HG02870 (cell line): ENCODE data around the gene CWC27.
"Not testable (repeated sequence)": the region's sequence is repeated elsewhere in the genome, so short reads cannot be mapped to it uniquely, and the experiment has no call there.

Source experiments
- ATAC-seq: cut with Tn5 transposase; IDR thresholded peaks from one replicate; pipeline ENCODE4 v1.9.1; 2021; ENCODE audit warnings: mild to moderate bottlenecking, moderate library complexity; ENCODE audit not compliant: unreplicated experiment

Gene CWC27

DNA sequence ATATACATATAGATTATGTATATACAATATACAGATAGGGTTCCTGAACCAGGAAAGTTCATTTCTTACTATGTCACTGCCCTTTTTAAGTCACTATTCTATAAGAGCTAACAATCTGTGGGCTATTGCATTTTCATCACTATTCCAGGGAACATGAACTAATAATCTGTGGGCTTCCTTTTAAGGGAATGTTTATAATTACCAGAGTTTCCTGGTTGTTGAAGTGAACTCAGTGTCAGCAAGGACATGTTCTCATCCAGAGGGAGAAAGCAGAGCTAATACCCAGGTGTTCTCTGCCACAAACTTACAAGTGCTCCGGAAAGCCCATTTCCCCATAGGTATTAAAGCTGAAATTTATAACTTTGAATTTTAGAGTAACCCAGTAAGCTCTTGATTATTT lies 69.6 kb downstream of the CWC27 start:
- no peak for ATAC-seq

DNA sequence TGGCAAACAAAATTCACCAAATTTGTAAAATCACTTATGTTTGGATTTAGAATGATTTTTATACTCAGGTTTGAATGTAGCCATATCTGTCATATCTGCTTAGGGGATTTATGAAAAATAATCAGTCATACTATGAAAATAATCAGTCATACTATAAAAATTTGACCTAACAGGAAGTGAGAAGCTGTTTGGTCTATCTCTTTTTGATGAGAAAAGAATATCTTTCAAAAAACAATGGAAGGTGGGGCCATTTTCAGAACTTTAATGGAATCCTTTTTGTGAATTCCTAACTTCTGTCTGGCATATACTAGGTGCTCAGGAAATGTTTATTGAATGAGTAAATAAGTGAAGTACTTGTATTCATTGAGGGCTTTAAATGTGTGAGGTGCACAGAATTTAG lies 70.1 kb downstream of the CWC27 start:
- no peak for ATAC-seq

DNA sequence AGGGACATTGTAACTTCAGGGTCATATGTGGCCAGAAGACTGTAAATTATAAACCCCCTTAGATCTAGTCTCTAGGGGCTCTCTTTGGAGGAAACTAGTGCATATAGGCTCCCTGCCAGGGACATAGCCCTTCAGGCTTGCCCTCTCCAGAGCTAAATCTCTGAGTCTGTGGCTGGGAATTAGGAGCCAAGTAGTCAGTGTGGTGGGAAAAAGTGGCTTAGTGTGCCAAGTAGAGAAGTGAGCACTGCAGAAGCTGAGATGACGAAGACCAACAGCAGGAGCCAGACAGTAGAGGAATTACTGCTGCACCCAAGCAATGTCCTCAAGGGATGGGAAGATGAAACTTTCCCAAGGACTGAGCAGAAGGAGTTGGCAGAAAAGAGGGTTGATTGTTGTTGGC lies 71.2 kb downstream of the CWC27 start:
- ATAC-seq = no peak

GRCh38 chr5:64840958-64841357 lies 72.2 kb downstream of the CWC27 start:
- ATAC-seq = no peak

DNA sequence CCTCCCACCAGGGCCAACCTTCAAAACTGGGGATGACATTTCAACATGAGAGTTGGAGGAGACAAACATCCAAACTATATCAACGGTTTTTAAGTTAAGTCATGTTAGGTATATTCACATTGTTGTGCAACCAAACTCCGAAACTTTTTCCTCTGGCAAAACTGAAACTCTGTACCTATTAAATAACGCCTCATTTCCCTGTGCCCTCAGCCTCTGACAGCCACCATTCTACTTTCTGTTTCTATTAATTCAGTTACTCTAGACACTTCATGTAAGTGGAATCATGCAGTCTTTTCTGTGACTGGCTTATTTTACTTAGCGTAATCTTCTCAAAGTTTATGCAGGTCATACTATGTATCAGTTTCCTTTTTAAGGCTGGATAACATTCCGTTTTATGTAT lies 85.0 kb downstream of the CWC27 start:
- ATAC-seq = no peak

- ATAC-seq = no peak
Observed at GRCh38 chr5:64854855-64855254, 86.1 kb downstream of the CWC27 start.

DNA sequence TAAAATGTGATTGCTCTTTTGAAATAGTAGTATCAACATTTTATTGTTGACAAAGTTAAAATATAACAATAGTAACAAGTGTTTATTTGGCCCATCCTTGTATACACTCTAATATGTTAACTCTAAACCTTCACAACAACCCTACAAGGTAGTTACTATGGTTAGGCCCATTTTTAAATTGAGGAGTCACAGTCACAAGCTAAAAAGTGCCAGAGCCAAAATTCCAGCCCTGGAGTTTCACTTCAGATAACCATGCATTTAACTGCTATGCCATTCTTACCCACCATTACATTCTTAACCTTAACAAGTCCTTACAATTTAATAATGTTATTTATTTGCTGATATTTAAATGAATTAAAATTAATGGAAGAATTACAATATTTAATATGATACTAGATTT lies 91.2 kb downstream of the CWC27 start:
- no peak for ATAC-seq

DNA sequence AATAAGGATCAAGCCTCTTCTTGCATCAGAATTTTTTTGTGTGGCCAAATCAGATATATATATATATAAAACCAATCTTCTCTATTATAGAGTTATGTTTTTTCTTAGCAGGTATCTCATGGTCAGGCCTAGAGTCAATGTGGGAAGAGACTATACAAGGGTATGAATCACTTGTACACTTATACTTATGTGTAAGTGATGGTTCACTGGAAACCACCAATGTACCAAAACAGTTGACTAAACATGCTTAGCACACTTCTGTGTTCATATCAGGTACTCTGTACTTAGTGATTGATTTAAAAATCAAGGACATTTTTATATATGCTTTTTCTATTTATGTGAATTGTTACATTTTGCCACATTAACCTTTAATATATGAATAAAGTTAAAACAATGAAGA lies 92.6 kb downstream of the CWC27 start:
- no peak for ATAC-seq

- no peak for ATAC-seq
Observed at GRCh38 chr5:64864171-64864570, 95.4 kb downstream of the CWC27 start.

DNA sequence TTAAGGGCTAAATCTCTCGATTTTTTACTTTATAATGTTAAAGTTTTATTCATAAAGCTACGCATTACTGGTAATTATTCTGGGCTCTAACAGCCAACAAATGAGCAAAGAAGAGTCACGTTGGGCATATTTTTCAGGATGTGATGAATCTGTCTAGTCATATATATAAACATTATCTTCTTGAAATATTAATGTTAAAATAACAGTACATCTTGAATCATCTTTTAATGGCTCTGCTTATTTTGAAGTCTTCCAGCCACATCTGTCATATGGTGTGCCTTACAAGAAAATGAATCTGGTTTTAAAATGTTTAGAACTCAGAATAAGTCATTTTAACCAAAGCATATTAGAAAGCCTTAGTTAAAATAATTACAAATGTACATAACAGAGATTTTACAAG lies 96.9 kb downstream of the CWC27 start:
- ATAC-seq = no peak

GRCh38 chr5:64869419-64869818 lies 100.7 kb downstream of the CWC27 start:
- no peak for ATAC-seq

DNA sequence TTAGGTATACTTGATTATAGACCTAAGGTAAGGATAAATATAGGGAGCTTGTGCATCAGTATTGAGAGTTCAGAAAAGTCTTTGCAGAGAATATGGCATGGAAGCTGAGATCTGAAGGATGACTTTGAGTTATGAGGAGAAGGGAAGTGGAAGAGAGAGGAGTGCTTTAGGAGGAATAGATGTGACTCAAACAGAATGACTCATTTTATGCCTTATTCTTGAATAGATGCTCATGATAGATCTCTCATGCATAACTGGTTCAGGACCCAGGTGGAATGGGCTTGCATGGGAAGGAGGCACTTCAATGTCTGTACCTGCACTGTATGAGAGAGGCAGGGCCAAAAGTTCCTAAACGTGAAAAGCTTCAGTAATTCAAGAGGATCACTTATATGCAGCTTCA lies 103.3 kb downstream of the CWC27 start:
- ATAC-seq = no peak

GRCh38 chr5:64873441-64873840 lies 104.7 kb downstream of the CWC27 start:
- no peak for ATAC-seq

DNA sequence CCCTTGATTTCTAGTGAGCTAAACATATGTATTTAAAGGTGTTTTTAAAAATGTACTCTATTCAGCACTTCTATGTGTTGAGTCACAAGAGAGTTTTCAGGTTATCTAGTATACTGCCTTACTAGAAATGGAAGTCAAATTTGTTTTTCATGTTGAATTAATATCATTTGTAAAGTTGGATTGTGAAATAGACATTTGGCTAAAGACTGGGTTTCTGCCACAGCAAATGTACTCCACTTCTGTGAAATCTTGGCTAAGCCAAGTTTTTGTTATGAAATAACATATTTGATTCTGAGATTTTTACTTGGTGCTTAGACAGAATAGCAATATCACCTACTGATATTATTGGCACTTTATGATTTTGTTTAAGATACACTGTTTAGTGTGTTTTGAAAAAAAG lies 106.0 kb downstream of the CWC27 start:
- ATAC-seq = no peak

DNA sequence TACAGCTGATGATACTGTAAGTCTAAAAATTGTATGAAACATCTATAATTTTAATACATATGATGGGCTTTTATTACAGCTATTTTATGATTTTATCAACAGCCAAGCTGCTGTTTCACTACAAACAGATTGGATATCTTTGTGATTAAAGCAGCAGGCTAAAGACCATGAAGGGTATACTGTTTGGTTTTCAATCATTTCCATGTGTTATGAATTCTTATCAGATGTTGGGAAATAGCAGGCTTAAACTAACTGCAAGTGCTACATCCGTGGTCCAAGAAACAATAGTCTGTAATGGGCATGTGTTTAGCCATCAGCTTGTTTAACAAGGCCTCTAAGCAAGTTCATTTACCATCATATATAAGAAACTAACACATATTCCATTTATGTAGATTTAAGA lies 107.5 kb downstream of the CWC27 start:
- ATAC-seq = no peak

GRCh38 chr5:64880821-64881220 lies 112.1 kb downstream of the CWC27 start:
- ATAC-seq = no peak

GRCh38 chr5:64883912-64884311 lies 115.2 kb downstream of the CWC27 start:
- no peak for ATAC-seq

GRCh38 chr5:64884541-64884940 lies 115.8 kb downstream of the CWC27 start:
- no peak for ATAC-seq

- no peak for ATAC-seq
Observed at GRCh38 chr5:64887910-64888309, 119.2 kb downstream of the CWC27 start.

GRCh38 chr5:64895748-64896147 lies 127.0 kb downstream of the CWC27 start:
- no peak for ATAC-seq

DNA sequence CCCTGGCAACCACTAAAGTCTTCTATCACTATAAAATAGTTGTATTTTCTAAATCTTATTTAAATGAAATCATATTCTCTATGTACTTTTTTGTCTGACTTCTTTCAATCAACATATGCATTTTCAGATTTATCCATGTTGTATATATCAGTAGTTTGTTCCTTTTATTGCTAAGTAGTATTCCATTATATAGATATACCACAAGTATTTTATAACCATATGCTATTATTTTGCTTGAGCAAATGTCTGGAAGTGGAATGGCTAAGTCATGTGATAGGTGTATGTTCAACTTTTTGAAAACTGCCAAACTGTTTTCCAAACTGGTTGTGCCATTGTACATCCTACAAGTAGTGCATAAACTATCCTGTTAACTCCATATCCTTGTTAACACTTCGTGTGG lies 131.1 kb downstream of the CWC27 start:
- no peak for ATAC-seq

GRCh38 chr5:64900618-64901017 lies 131.9 kb downstream of the CWC27 start:
- ATAC-seq = no peak

DNA sequence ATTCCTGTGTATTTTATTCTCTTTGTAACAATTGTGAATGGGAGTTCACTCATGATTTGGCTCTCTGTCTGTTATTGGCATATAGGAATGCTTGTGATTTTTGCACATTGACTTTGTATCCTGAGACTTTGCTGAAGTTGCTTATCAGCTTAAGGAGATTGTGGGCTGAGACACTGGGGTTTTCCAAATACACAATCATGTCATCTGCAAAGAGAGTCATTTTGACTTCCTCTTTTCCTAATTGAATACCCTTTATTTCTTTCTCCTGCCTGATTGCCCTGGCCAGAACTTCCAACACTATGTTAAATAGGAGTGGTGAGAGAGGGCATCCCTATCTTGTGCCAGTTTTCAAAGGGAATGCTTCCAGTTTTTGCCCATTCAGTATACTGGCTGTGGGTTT lies 138.7 kb downstream of the CWC27 start:
- not testable (repeated sequence) for ATAC-seq

DNA sequence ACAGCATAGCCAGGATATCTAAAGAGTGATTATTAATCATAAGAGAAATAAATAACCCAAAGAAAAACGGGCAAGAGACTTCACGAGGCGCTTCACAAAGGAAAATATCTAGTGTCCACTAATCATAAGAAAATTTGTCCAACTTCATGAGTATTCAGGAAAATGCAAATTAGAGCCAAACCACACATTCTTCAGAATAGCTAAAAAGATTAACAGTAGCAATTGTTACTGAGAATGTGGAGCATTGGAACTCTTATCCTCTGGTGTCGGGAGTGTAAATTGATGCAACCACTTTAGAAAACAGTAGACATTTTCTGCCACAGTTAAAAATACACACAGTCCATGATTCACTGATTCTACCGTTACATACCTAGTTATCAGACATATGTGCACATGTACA lies 145.7 kb downstream of the CWC27 start:
- no peak for ATAC-seq
